PC-9 (cell line): Measurements from ENCODE around the gene PKN3.

ENCODE experiments used
- EZH2 ChIP-seq: fragments of 200-600 bp; sonication (generic); IDR thresholded peaks from 2 replicates; pipeline ENCODE4 v1.8.0; 2017; ENCODE audit warnings: antibody characterized with exemption, low read depth
- TF ChIP-seq, protein P1 (sequence below): fragments of 200-600 bp; sonication (generic); conservative IDR thresholded peaks from 2 replicates; pipeline ENCODE4 v1.6.1; 2017; ENCODE audit warnings: mixed run types, antibody characterized with exemption, mild to moderate bottlenecking, moderate library complexity

DNA sequence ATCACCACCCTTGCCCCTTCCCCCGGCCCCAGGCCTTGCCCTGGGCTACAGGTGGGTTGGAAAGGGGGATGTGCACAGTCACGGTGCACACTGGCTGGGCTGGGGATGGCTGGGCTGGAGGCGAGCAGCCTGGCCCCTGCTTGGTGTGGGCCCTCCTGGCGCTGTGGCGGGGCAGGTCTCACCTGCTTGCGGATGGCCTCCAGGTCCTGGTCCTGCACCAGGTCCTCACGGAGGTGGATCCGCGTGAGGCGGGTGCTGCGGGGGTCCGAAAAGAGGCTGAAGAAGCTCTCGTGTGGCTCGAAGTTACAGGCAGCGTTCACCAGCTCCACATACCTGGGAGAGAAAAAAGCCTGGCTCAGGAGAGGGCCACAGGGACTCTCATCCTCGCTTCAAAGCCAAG is 51.3 kb downstream of the PKN3 start:
- TF ChIP-seq, protein P1, sequence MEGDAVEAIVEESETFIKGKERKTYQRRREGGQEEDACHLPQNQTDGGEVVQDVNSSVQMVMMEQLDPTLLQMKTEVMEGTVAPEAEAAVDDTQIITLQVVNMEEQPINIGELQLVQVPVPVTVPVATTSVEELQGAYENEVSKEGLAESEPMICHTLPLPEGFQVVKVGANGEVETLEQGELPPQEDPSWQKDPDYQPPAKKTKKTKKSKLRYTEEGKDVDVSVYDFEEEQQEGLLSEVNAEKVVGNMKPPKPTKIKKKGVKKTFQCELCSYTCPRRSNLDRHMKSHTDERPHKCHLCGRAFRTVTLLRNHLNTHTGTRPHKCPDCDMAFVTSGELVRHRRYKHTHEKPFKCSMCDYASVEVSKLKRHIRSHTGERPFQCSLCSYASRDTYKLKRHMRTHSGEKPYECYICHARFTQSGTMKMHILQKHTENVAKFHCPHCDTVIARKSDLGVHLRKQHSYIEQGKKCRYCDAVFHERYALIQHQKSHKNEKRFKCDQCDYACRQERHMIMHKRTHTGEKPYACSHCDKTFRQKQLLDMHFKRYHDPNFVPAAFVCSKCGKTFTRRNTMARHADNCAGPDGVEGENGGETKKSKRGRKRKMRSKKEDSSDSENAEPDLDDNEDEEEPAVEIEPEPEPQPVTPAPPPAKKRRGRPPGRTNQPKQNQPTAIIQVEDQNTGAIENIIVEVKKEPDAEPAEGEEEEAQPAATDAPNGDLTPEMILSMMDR: no peak
- no peak for TF ChIP-seq EZH2
